ENCODE data around the gene TMC4.
A peak's percentile ranks its signal among the peaks of the same experiment; 100 is the strongest.

Gene TMC4

DNA sequence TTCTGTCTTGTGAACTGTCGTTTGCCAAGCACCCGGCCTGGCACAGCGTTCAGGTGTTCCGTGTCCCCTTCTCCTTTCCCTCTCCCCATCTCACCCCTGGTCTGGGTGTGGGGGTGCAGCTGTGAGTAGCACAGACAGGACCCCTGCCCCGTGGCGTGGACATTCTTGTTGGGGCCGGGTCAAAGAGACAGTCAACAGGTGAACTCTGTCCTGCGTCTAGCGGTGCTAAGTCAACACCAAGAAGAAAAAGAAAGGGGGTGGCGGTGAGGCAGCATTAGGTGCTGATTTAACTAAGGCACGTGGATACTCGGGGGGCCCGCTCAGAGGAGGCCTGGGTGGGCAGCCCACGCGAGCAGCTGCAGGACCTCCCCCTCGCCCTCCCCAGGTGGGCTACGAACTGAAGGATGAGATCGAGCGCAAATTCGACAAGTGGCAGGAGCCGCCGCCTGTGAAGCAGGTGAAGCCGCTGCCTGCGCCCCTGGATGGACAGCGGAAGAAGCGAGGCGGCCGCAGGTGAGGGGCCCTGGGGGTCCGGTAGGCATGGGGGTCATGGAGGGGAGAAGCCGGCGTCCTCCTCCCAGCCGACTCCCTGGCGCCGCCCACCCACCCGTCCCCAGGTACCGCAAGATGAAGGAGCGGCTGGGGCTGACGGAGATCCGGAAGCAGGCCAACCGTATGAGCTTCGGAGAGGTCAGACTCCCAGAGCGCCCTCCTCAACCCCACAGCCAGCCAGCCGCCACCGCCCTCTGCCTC is 45.1 kb downstream of the TMC4 start:
- no peak for DNase-seq

DNA sequence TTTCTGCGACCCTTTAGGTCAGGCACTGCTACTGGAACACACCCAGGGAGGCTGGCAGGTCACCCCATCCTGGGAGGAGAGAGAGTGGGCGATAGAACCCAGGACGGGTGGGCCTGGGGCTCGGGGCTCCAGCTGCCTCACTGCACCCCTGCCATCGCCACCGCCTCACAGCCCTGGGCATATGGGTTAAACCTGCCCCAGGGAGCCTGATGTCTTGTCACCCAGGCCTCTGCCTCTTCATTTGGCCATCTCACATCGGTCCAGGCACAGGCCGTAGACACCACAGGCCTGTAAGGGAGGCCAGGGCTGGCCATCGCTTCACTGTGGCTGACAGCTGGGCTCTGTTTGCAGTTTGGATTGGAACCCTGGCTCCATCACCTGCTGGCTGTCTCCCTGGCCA is 47.2 kb downstream of the TMC4 start:
- DNase-seq: no peak

DNA sequence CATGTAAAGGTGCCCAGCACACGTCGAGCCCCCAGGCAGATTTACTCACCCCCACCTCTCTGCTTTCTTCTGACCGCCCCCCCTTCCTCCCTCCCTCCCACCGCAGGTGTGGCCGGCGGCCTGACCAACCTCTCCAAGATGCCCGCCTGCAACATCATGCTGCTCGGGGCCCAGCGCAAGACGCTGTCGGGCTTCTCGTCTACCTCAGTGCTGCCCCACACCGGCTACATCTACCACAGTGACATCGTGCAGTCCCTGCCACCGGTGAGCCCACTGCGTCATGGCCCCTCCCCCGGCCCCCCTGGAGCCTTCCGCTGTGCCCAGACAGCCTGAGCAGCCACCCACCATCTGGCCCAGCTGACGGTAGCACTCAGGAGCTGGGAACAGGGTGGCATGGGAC is 48.6 kb downstream of the TMC4 start:
- DNase-seq: no peak

DNA sequence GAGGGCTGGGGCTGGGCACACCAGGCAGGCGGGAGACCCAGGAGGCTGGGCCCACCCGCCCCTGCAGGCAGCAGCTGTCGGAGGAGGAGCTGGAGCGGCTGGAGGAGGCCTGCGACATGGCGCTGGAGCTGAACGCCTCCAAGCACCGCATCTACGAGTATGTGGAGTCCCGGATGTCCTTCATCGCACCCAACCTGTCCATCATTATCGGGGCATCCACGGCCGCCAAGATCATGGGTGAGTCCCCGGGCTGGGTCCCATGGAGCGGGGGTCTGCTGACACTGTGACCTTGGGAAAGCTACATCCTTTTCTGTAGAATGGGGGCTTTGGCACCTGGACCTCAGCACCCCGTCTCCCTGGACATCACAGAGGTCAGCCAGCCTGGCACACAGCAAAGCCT is 49.3 kb downstream of the TMC4 start:
- DNase-seq: no peak

DNA sequence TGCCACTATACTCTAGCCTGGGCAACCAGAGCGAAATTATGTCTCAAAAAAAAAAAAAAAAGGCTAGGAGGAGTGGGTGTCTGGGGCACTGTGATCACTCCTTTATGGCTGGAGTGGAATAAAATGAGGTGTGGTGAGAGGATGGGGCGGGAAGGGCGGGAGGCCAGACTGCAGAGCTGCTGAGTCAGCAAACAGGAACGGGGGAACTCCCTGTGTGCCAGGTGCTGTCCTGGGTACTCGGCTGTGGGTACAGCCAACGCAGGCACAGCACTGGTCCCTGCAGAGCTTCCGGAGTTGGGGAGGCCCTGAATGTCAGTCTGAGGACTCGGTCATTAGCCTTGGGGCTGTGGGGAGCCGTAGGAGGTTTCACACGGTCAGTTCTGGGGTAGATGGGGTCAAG is 51.7 kb downstream of the TMC4 start:
- DNase-seq: no peak

DNA sequence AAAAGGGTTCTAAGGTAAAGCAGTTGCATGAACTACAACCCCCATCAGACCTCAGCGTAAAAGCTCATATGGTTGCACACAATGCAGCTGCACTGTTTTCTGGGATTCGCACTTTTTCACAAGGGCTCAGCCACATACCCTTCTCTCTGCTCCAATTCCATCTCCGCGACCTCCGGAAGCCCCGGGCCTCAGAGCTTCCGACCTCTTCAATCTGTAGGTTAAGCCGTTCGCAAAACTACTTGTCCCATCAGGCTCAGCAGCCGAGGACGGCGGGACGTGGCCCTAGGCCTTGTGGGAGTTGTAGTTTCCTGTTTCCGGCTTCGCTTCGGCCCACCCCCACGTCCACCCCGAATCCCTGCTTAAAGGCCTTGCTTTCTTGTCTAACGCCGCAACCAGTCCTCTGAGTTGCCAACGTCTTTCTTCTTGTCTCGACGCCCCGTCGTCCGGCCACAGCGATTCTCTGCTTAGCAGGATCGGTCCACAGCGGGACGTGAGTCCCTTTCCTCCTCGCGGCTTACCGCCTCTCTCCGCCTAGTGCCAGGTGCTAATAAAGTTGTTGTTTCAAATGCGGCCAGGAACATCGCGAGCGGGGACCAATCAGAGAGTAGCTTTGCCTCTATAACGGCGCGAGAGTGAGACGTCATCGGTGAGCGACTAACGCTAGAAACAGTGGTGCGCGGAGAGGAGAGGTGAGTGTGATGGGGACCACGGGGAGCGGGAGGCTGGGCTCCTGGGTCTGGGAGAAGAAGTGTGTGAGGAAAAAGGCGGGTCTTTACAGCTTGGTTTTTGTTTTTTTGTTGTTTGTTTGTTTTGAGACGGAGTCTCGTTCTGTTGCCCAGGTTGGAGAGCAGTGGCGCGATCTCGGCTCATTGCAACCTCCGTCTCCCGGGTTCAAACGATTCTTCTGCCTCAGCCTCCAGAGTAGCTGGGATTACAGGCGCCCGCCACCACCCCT is 57.6 kb downstream of the TMC4 start, which contains the start of the genes PRPF31 and TFPT:
TSS of gene PRPF31 (plus strand) at position 646 of the 955 bp plus-strand sequence. CDS start 2,525 bp downstream, outside the sequence.
TSS of gene TFPT (minus strand) at position 549 of the 955 bp plus-strand sequence. CDS start at position 161, 388 bp downstream.
- peak; percentile 96 for DNase-seq

DNA sequence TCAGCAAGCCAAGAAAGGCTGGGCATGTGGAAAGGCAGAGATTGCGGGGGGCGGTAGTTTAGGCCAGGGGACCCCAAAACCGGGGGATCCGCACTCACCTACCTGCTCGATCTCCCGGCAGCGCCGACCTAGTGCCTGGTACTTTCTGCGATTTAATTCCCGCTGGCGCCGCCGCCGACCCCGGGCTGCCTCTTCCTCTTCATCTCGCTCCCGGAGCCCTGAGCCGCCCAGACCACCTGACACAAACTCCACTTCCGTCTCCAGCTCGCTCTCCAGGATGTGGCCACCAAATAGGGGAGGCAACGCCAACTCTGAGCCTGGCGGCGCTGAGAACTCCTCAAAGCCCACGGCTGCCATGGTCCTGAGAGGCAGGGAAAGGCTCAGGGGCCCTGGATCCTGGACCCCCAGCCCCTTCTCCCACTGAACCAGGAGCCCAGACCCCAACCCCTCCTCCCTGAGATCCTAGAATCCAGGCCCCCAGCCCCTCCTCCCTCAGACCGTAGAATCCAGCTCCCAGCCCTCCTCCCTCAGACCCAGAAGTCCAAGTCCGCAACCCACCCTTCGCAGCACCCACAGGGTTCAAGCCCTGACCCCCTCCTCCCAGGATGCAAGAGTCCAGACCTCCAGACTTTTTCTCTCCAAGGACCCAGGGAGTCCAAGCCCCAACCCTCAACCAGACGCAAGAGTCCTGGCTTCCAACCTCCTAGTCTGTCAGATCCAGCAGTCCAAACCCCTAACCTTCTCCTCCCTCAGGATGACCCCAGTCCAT is 58.4 kb downstream of the TMC4 start:
- no peak for DNase-seq

Data from NCI-H345 (cell line).